ENCODE results near the gene IL2RG. TPM values are rescaled to one million over a fixed set of nuclear protein-coding genes. Genes with fewer than 3 reads are reported as not detected.

IL2RG gene
- total RNA-seq, 1 donor: not detected

DNA sequence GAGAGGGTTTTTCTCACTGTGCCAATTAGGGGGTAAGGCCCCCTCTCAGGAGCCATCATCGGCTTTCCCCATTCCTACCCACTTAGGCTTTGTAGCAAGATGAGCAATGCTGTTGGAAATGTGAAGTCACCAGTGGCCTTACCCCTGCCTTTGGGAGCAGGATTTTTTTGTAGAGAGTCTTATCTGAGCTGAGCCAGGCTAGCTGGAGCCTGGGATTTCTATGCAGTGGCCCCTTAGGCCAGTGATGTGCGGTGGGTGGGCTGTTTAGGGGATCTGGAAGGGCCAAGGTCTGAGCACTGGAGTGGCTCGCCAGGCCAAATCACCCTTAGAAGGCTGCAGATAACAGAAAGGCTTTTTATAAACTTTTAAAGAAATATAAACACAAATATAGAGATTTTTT, 9.1 kb downstream of the IL2RG start:
- TF ChIP-seq, protein P1, sequence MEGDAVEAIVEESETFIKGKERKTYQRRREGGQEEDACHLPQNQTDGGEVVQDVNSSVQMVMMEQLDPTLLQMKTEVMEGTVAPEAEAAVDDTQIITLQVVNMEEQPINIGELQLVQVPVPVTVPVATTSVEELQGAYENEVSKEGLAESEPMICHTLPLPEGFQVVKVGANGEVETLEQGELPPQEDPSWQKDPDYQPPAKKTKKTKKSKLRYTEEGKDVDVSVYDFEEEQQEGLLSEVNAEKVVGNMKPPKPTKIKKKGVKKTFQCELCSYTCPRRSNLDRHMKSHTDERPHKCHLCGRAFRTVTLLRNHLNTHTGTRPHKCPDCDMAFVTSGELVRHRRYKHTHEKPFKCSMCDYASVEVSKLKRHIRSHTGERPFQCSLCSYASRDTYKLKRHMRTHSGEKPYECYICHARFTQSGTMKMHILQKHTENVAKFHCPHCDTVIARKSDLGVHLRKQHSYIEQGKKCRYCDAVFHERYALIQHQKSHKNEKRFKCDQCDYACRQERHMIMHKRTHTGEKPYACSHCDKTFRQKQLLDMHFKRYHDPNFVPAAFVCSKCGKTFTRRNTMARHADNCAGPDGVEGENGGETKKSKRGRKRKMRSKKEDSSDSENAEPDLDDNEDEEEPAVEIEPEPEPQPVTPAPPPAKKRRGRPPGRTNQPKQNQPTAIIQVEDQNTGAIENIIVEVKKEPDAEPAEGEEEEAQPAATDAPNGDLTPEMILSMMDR (IDR thresholded peaks at IDR 0.05; ENCODE audit: insufficient read depth, low read depth, low read length): no peak
- DNase-seq (ENCODE audit: low read depth): no peak
- no peak overlapping the region for H3K4me3 ChIP-seq (ENCODE audit: low read depth, low read length)

DNA sequence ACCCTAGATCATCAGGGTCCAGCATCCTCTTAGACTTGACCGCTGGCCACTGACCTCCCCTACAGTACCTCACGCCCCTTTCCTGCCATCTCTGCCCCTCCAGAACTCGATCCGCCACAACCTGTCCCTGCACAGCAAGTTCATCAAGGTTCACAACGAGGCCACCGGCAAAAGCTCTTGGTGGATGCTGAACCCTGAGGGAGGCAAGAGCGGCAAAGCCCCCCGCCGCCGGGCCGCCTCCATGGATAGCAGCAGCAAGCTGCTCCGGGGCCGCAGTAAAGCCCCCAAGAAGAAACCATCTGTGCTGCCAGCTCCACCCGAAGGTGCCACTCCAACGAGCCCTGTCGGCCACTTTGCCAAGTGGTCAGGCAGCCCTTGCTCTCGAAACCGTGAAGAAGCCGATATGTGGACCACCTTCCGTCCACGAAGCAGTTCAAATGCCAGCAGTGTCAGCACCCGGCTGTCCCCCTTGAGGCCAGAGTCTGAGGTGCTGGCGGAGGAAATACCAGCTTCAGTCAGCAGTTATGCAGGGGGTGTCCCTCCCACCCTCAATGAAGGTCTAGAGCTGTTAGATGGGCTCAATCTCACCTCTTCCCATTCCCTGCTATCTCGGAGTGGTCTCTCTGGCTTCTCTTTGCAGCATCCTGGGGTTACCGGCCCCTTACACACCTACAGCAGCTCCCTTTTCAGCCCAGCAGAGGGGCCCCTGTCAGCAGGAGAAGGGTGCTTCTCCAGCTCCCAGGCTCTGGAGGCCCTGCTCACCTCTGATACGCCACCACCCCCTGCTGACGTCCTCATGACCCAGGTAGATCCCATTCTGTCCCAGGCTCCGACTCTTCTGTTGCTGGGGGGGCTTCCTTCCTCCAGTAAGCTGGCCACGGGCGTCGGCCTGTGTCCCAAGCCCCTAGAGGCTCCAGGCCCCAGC, 10.5 kb downstream of the IL2RG start:
- DNase-seq (ENCODE audit: low read depth): no peak
- no peak overlapping the region for H3K4me3 ChIP-seq (ENCODE audit: low read depth, low read length)
- TF ChIP-seq, protein P1 (IDR thresholded peaks at IDR 0.05; ENCODE audit: insufficient read depth, low read depth, low read length): no peak

DNA sequence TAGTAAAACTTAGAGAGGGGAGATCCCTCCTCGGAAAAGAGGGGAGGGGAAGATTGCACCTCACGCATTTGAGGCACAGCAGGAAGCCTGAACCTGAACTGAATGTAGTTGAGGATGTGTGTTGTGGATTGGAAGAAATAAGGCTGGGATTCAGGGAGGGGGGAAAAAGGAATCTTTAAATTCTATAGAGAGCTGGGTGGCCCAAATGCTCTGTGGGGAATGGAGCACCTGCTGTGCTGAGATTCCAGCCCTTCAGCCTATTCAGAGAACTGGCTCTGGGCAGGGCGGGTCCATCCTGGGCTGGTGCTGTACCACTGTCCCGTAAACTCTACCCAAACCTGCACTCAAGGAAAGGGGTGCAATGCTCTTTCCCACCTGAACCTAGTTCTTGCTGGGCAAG, 11.6 kb downstream of the IL2RG start:
- no peak for DNase-seq (ENCODE audit: low read depth)
- no peak overlapping the region for H3K4me3 ChIP-seq (ENCODE audit: low read depth, low read length)
- TF ChIP-seq, protein P1 (IDR thresholded peaks at IDR 0.05; ENCODE audit: insufficient read depth, low read depth, low read length): no peak

DNA sequence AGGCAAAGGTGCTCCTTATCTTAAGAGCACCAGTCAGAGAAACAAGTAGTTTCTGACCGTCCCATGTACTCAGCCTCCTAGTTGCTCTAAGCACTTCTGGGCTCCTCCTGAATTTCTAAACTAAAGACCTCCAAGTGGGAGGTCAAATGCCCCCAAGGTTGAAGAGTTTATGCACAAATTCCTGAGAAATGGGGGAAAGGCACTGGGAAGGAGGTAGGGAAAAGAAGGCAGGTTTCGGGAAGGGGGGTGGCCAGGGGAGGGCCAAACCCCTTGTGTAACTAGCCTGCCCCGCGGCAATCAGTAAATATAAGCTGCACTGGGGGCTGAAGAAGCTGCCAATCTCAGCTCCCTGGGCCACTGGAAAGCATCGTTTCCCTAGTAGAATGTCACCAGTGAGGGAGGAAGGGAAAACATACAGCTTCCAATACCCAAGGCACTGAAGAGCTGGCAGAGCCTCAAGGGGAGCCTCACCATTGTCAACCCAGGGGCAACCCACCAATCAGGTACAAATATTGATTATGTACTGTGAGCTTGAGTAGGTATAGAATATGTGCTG, 12.3 kb downstream of the IL2RG start:
- no peak for DNase-seq (ENCODE audit: low read depth)
- H3K4me3 ChIP-seq (ENCODE audit: low read depth, low read length): no peak overlapping the region
- TF ChIP-seq, protein P1 (IDR thresholded peaks at IDR 0.05; ENCODE audit: insufficient read depth, low read depth, low read length): no peak

DNA sequence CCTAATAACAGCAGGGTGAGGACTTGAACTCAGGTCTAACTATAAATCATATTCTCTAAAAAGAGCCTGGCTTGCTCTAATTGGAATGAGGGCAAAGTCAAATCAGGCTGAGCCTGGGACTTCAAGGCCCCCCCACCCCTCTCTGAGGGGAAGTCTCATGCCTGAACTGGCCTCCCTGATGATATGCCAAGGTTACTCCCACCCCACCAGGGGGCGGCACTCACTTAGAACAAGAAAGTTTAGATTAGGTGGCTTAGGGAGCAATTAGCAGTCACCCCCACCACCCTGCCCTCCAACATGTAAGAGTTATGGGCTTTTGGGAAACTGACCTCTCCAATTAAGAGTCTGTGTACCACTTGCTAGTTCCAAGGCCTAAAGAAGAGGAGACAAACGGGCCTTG, 13.1 kb downstream of the IL2RG start:
- TF ChIP-seq, protein P1 (IDR thresholded peaks at IDR 0.05; ENCODE audit: insufficient read depth, low read depth, low read length): peak; percentile 60
- no peak overlapping the region for H3K4me3 ChIP-seq (ENCODE audit: low read depth, low read length)
- DNase-seq (ENCODE audit: low read depth): peak; percentile 62

DNA sequence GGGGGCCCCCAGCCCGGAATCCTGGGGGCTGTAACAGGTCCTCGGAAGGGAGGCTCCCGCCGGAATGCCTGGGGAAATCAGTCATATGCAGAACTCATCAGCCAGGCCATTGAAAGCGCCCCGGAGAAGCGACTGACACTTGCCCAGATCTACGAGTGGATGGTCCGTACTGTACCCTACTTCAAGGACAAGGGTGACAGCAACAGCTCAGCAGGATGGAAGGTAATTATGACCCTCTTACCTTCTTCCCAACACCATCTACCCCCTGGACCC, 14.7 kb downstream of the IL2RG start:
- DNase-seq (ENCODE audit: low read depth): no peak
- peak overlapping the region; percentile 69 for H3K4me3 ChIP-seq (ENCODE audit: low read depth, low read length)
- TF ChIP-seq, protein P1 (IDR thresholded peaks at IDR 0.05; ENCODE audit: insufficient read depth, low read depth, low read length): no peak

All from fibroblast of villous mesenchyme (primary cell).